AG04449 (cell line): ENCODE data around the gene KCNH5.

ENCODE experiments used
- CTCF ChIA-PET: fragments of 350-600 bp; formaldehyde crosslinking; extraction: SDS; loops from one replicate; lab custom pipeline; 2021; ENCODE audit warnings: antibody characterized with exemption; lab: Yijun Ruan, JAX
- POLR2A ChIA-PET: fragments of 400-600, 350-600 bp; formaldehyde crosslinking; extraction: SDS; loops from one replicate; lab custom pipeline; 2020; ENCODE audit warnings: antibody characterized with exemption, inconsistent platforms; lab: Yijun Ruan, JAX
- DNase-seq: peaks from one replicate; pipeline ENCODE4 v3.0.0-alpha.2; 2010; ENCODE audit warnings: low read depth, low spot score
- H3K4me3 ChIP-seq: 2 replicates; pipeline ENCODE4 v1.5.1; 2011; ENCODE audit warnings: low read depth, mild to moderate bottlenecking, control low read depth, low read length
- TF ChIP-seq, protein P1 (sequence below): IDR thresholded peaks from one replicate; pipeline ENCODE4 v1.5.1; 2011; ENCODE audit warnings: mild to moderate bottlenecking, moderate library complexity, low read length, control low read depth, inconsistent platforms; ENCODE audit not compliant: insufficient read depth; ENCODE audit errors: missing control alignments

Gene KCNH5

DNA sequence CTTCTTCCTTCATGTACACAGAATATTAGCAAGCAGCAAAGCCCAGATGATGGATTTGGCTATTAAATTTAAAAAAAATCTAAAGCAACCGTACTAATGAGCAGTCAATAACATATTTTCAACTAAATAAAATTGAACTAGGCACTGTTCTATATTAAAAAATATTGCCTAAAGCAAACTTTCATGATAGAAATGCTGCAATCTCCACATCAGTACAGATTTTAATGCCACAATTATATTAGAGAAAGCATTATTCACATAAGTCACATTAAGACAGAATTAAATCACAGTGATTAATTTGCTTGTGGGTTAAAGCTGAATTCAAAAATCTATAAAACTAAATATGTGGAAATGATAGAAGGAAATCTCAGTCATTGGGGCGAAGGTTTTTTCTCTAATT is 200.7 kb downstream of the KCNH5 start:
- CTCF ChIA-PET = no interaction called here
- POLR2A ChIA-PET = no interaction called here
- no peak for DNase-seq
- TF ChIP-seq, protein P1, sequence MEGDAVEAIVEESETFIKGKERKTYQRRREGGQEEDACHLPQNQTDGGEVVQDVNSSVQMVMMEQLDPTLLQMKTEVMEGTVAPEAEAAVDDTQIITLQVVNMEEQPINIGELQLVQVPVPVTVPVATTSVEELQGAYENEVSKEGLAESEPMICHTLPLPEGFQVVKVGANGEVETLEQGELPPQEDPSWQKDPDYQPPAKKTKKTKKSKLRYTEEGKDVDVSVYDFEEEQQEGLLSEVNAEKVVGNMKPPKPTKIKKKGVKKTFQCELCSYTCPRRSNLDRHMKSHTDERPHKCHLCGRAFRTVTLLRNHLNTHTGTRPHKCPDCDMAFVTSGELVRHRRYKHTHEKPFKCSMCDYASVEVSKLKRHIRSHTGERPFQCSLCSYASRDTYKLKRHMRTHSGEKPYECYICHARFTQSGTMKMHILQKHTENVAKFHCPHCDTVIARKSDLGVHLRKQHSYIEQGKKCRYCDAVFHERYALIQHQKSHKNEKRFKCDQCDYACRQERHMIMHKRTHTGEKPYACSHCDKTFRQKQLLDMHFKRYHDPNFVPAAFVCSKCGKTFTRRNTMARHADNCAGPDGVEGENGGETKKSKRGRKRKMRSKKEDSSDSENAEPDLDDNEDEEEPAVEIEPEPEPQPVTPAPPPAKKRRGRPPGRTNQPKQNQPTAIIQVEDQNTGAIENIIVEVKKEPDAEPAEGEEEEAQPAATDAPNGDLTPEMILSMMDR = no peak
- no peak overlapping the region for H3K4me3 ChIP-seq

DNA sequence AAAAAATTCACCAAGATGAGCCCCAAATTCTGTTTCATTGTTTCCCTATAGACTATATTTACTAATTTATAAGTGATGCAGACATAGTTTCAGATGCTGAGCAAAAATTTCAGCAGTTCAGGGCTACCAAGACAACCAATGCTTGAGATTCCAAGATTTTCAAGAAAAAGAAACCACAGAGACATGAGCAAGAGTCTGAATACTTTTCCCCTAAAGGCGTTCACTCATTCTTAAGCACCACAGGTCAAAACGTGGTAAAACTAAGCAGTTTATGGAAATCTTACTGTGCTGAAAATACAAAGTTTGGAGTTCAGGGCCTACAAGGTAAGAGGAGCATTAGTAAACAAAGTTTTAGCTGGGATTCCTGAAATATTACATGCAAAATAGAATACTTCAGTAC is 221.2 kb downstream of the KCNH5 start:
- ChIA-PET POLR2A (no interaction called here), CTCF (no interaction called here)
- DNase-seq = no peak
- TF ChIP-seq, protein P1 = no peak
- no peak overlapping the region for H3K4me3 ChIP-seq

DNA sequence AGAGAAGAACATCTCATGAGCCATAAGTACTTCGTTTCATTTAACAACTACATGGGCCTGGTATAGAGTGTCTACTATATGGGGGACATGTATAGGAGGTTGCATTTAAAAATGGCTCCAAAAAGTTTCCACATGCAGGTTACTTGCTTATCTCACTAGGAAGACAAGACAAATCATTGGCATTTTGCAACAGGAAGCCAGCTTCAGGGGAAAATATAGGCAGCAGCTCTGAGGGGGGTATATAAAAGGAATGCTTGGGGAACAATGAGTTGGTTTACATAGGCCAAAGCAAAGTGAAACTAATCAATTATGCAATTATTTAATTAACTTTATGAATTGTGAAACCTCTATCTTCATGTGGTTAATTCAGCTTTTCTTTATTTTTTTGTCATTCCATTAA is 225.3 kb downstream of the KCNH5 start:
- POLR2A ChIA-PET = no interaction called here
- TF ChIP-seq, protein P1 = no peak
- DNase-seq = no peak
- CTCF ChIA-PET = no interaction called here
- no peak overlapping the region for H3K4me3 ChIP-seq

DNA sequence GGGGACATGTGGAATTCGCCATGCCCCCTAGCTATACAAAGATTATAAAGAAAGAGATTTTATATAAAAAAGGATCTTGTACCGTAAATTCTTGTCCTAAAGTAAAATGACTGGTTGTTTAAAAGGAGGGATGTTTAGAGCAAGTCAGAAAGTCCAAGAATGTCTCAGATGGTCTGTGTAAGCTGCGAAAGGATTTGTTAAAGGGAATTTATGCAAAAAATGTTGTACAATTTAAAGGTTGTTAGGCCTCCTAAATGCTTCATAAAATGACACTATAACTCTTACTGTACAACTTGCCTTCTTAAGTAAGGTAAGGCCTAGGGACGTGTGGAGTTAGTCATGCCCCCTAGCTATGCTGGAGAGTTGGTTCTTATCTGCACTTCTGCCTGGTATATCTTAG is 237.6 kb downstream of the KCNH5 start:
- H3K4me3 ChIP-seq = no peak overlapping the region
- ChIA-PET POLR2A (no interaction called here), CTCF (no interaction called here)
- TF ChIP-seq, protein P1 = no peak
- no peak for DNase-seq

DNA sequence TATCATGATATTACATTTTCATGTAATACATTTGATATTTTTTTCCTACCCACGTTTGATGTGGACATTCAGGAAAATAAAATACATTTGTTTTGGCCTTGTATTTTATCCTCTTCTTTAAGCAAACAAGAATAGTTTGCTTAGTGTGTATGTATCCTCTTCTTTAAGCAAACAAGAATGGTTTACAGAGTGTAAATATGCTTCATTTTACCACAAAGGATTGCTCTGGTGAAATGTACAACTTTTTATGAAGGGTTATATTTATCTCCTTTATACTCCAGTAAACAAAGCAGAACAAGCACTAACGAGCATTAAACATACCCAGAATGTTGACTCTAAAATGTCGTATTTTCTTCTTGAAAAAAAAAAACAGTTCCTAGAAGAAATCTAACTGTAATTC is 244.7 kb downstream of the KCNH5 start:
- TF ChIP-seq, protein P1 = no peak
- ChIA-PET CTCF (no interaction called here), POLR2A (no interaction called here)
- no peak overlapping the region for H3K4me3 ChIP-seq
- no peak for DNase-seq

DNA sequence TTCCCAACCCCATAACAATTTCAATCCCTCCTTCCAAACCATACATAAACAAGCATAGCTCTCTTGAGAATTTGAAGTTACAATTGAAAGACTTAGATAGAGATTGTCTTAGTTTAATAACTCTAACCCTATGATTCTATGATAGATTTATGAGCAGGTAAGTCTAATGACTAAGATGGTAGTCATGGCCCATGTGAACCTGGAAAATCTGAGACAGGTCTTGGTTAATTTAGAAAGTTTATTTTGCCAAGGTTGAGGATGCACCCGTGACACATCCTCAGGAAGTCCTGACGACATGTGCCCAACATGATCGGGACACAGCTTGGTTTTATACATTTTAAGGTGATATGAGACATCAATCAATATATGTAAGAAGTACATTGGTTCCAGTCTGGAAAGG is 248.8 kb downstream of the KCNH5 start:
- TF ChIP-seq, protein P1 = no peak
- ChIA-PET CTCF (no interaction called here), POLR2A (no interaction called here)
- H3K4me3 ChIP-seq = no peak overlapping the region
- DNase-seq = no peak
